Ovary (tissue), 3 donors: Measurements from ENCODE around the gene ROBO1.

ENCODE experiments used
- EP300 ChIP-seq: sonication (generic); formaldehyde crosslinking; IDR thresholded peaks from one replicate; pipeline ENCODE4 v1.6.1; 2017; ENCODE audit warnings: antibody characterized with exemption
- TF ChIP-seq, protein P1 (sequence below), 3 donors: fragments of 450-650 bp in 2 of 3; fragments of 200-600 bp in 1 of 3; IDR thresholded peaks; one replicate each; pipeline versions ENCODE4 v1.5.1 to v1.8.0; 2016 to 2022; ENCODE audit warnings: antibody characterized with exemption in 3 of 3, mild to moderate bottlenecking in 1 of 3
- donor health status: DM: no; HTN: no; CAD: no.

GRCh38 chr3:79551997-79552396, 215.8 kb downstream of the ROBO1 start:
- TF ChIP-seq, protein P1, sequence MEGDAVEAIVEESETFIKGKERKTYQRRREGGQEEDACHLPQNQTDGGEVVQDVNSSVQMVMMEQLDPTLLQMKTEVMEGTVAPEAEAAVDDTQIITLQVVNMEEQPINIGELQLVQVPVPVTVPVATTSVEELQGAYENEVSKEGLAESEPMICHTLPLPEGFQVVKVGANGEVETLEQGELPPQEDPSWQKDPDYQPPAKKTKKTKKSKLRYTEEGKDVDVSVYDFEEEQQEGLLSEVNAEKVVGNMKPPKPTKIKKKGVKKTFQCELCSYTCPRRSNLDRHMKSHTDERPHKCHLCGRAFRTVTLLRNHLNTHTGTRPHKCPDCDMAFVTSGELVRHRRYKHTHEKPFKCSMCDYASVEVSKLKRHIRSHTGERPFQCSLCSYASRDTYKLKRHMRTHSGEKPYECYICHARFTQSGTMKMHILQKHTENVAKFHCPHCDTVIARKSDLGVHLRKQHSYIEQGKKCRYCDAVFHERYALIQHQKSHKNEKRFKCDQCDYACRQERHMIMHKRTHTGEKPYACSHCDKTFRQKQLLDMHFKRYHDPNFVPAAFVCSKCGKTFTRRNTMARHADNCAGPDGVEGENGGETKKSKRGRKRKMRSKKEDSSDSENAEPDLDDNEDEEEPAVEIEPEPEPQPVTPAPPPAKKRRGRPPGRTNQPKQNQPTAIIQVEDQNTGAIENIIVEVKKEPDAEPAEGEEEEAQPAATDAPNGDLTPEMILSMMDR (IDR thresholded peaks at IDR 0.05): no peak
- TF ChIP-seq EP300: no peak
